Calu3 (cell line): ENCODE data around the gene PEPD. TPM values are rescaled to one million over a fixed set of nuclear protein-coding genes. Genes with fewer than 3 reads are reported as not detected.

Experiments
- BruUV-seq: library from RNA; stranded (reverse); fragments of 400-500 nt; replicated peaks from 2 replicates; lab custom pipeline; 2021; lab: Mats Ljungman, UMichigan
- CTCF ChIA-PET: fragments of 300-600 bp; sonication (Branson Sonifier 250); formaldehyde crosslinking; loops from one replicate; lab custom pipeline; 2022; ENCODE audit warnings: antibody characterized with exemption; lab: Charles Lee
- DNase-seq: peaks from one replicate; pipeline ENCODE4 v3.0.0; 2022
- H3K27ac Mint-ChIP-seq: one replicate; pipeline ENCODE4 v1.8.0; 2022; ENCODE audit warnings: mixed read lengths; ENCODE audit not compliant: unreplicated experiment
- H3K27me3 Mint-ChIP-seq: one replicate; pipeline ENCODE4 v1.8.0; 2022; ENCODE audit warnings: mixed read lengths; ENCODE audit not compliant: unreplicated experiment
- H3K36me3 Mint-ChIP-seq: one replicate; pipeline ENCODE4 v1.8.0; 2022; ENCODE audit warnings: mild to moderate bottlenecking, moderate library complexity, mixed read lengths; ENCODE audit not compliant: insufficient read depth, unreplicated experiment
- H3K4me1 Mint-ChIP-seq: one replicate; pipeline ENCODE4 v1.8.0; 2022; ENCODE audit warnings: mild to moderate bottlenecking, low read depth, mixed read lengths; ENCODE audit not compliant: unreplicated experiment
- H3K4me3 Mint-ChIP-seq: one replicate; pipeline ENCODE4 v1.8.0; 2022; ENCODE audit warnings: mild to moderate bottlenecking, low read depth, moderate library complexity, mixed read lengths; ENCODE audit not compliant: unreplicated experiment
- H3K9me3 Mint-ChIP-seq: one replicate; pipeline ENCODE4 v1.8.0; 2022; ENCODE audit warnings: low read depth, mixed read lengths; ENCODE audit not compliant: unreplicated experiment
- CTCF ChIP-seq: fragments of 200-600 bp; IDR thresholded peaks from one replicate; pipeline ENCODE4 v1.8.0; 2022; ENCODE audit warnings: antibody characterized with exemption; ENCODE audit not compliant: unreplicated experiment
- intact Hi-C: fragments of 100-400 bp; cut with micrococcal nuclease; formaldehyde crosslinking; loops from one replicate; pipeline ENCODE4 v1.10.0; 2022; ENCODE audit not compliant: unreplicated experiment
- total RNA-seq: library from RNA; stranded (reverse); gene quantifications from 2 replicates; pipeline ENCODE4 v1.2.3, GENCODE V29; 2022

Gene PEPD
- total RNA-seq, 1 experiment from 2014 or later, result 65.5 TPM

DNA sequence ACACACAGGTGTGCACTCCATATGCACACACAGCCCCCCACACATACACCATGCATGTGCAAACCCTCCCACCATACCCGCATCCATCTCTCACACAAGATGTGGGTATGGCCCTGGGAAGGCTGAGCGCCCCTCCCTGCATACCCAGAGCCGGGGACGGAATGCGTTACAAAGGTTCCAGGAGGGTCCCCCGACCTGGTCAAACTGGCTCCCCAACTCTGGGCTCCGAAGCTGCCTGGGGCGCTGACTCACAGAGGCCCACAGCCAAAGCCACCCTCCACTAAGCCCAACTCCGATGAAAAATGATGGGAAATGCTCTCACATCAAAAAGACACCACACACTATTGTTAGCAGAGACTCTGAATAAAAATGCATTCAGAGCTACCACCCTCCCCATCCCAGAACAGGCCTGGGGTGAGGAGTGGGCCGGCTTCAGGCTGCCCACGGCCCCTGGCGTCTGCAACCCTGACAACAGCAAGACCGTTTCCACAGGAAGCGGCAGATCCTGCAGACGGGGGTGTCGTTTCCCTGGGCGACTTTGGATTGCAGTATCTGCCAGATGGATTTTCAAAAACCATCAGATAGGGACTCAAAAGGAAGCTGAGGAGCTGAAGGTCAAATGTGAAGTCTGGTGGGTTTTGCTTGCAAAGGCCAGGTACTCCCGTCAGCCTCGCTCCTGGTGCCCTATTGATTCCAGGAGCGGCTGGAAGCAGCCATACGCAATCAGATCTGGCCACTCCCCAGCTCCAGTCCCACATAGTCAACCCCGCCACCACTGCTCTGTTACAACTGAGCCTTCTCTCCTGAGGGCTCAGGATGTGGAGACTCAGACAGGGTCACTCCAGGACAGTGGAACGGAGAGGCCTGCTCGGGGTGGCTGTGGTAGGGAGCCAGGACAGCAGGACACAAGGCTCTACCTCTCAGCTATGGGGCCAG, 14.3 kb downstream of the PEPD start:
- Mint-ChIP-seq H3K27ac (no peak overlapping the region), H3K36me3 (no peaks in the 10 kb centered on the region), H3K4me1 (peaks cover 12% of the 10 kb centered on the region), H3K4me3 (no peak overlapping the region), H3K27me3 (no peaks in the 10 kb centered on the region), H3K9me3 (no peaks in the 10 kb centered on the region)
- DNase-seq, result peak; percentile 65
- no peak for TF ChIP-seq CTCF
- intact Hi-C loops, result no loop called here
- BruUV-seq, result no TSS peak
- CTCF ChIA-PET, result no interaction called here

DNA sequence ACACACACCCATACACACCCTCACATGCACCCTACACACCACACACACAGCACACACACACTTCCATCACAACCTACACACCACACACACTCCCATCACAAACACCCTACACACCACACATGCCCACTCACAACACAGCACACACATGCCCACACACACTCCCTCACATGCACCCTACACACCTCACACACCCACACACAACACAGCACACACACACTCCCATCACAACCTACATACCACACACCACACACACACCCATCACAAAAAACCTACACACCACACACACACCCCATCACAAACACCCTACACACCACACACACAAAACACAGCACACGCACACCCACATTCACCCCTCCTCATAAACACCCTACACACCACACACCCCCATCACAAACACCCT, 15.1 kb downstream of the PEPD start:
- H3K27ac Mint-ChIP-seq, result no peak overlapping the region
- H3K36me3 Mint-ChIP-seq, result no peaks in the 10 kb centered on the region
- intact Hi-C loops, result no loop called here
- peaks cover 12% of the 10 kb centered on the region for H3K4me1 Mint-ChIP-seq
- TF ChIP-seq CTCF, result no peak
- H3K4me3 Mint-ChIP-seq, result no peak overlapping the region
- H3K27me3 Mint-ChIP-seq, result no peaks in the 10 kb centered on the region
- CTCF ChIA-PET, result no interaction called here
- no TSS peak for BruUV-seq
- DNase-seq, result no peak
- no peaks in the 10 kb centered on the region for H3K9me3 Mint-ChIP-seq

- Mint-ChIP-seq H3K4me1 (peaks cover 12% of the 10 kb centered on the region), H3K27ac (no peak overlapping the region), H3K9me3 (no peaks in the 10 kb centered on the region), H3K4me3 (no peak overlapping the region), H3K27me3 (no peaks in the 10 kb centered on the region), H3K36me3 (no peaks in the 10 kb centered on the region)
- DNase-seq, result no peak
- no TSS peak for BruUV-seq
- CTCF ChIA-PET, result no interaction called here
- intact Hi-C loops, result no loop called here
- no peak for TF ChIP-seq CTCF
Measured at GRCh38 chr19:33505823-33506222, 15.8 kb downstream of the PEPD start.

DNA sequence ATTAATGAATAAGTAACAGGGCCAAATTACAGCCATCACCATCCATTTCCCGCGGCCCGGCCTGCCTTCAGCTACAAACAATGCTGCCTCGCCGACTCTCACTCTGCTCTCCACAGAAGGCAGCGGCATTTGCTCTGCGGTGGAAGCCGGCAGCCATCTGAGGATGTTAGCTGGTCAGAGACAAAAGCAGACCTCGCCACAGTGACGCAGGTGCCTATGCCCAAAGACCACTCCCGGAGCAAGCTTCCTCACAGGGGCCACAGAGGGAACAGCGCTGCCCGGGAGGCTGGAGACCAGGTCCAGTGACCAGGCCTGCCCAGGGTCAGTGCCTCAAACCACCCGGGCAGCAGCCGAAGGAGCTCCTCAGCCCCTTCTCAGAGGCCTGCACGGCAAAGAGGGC, 16.4 kb downstream of the PEPD start:
- Mint-ChIP-seq H3K27me3 (no peaks in the 10 kb centered on the region), H3K36me3 (no peaks in the 10 kb centered on the region), H3K27ac (no peak overlapping the region), H3K9me3 (no peaks in the 10 kb centered on the region), H3K4me3 (no peak overlapping the region), H3K4me1 (peaks cover 12% of the 10 kb centered on the region)
- BruUV-seq, result no TSS peak
- TF ChIP-seq CTCF, result no peak
- CTCF ChIA-PET, result no interaction called here
- no peak for DNase-seq
- intact Hi-C loops, result no loop called here
